Skeletal muscle tissue (tissue), 4 donors: ENCODE results near the gene NEUROG1. TPM values are rescaled to one million over a fixed set of nuclear protein-coding genes. Genes with fewer than 3 reads are reported as not detected.
"Not testable (repeated sequence)": the region's sequence is repeated elsewhere in the genome, so short reads cannot be mapped to it uniquely, and the experiment has no call there.

Experiments used
- H3K27ac ChIP-seq: one replicate; pipeline ENCODE4 v1.7.0; 2013; ENCODE audit warnings: mild to moderate bottlenecking, low read depth, low read length, inconsistent platforms
- H3K27me3 ChIP-seq, 3 donors: one replicate each; pipeline ENCODE4 v1.7.0; 2013; ENCODE audit warnings: low read length in 3 of 3; ENCODE audit not compliant: control insufficient read depth in 3 of 3, insufficient read depth in 3 of 3
- H3K36me3 ChIP-seq, 3 donors: one replicate each; pipeline ENCODE4 v1.7.0; 2013; ENCODE audit warnings: low read length in 3 of 3; ENCODE audit not compliant: control insufficient read depth in 3 of 3, insufficient read depth in 3 of 3
- H3K4me1 ChIP-seq, 3 donors: one replicate each; pipeline ENCODE4 v1.7.0; 2013; ENCODE audit warnings: low read length in 3 of 3, mild to moderate bottlenecking in 3 of 3; ENCODE audit not compliant: control insufficient read depth in 3 of 3, insufficient read depth in 3 of 3
- H3K4me3 ChIP-seq, 3 donors: one replicate each; pipeline ENCODE4 v1.7.0; 2013; ENCODE audit warnings: low read length in 3 of 3
- H3K9ac ChIP-seq, 3 donors: one replicate each; pipeline ENCODE4 v1.7.0; 2013; ENCODE audit warnings: low read length in 3 of 3, mild to moderate bottlenecking in 3 of 3, moderate library complexity in 2 of 3, low read depth in 1 of 3
- H3K9me3 ChIP-seq, 3 donors: one replicate each; pipeline ENCODE4 v1.7.0; 2013; ENCODE audit warnings: low read length in 3 of 3; ENCODE audit not compliant: control insufficient read depth in 3 of 3
- total RNA-seq: library from RNA; depleted of rRNA; stranded (reverse); fragments of >200 nt; gene quantifications from one replicate; pipeline ENCODE4 v1.2.3, GENCODE V29; 2014
- donor health status: Osteomylitis.

The NEUROG1 gene
- total RNA-seq, 1 donor from 2014 or later, result not detected

GRCh38 chr5:135502836-135503520 is 32.8 kb downstream of the NEUROG1 start:
- H3K4me3 ChIP-seq, result no peak overlapping the region
- H3K9me3 ChIP-seq, result no peaks in the 10 kb centered on the region
- no peaks in the 10 kb centered on the region for H3K36me3 ChIP-seq
- H3K27me3 ChIP-seq, result peaks cover 3 to 8% (median 3%) of the 10 kb centered on the region in 3 donors
- H3K9ac ChIP-seq, result no peak overlapping the region
- H3K4me1 ChIP-seq, result peaks cover 0 to 8% (median 2%) of the 10 kb centered on the region in 3 donors
- H3K27ac ChIP-seq, result no peak overlapping the region

GRCh38 chr5:135501965-135502364 is 33.8 kb downstream of the NEUROG1 start:
- H3K9ac ChIP-seq, result no peak overlapping the region
- peaks cover 3 to 7% (median 3%) of the 10 kb centered on the region in 3 donors for H3K27me3 ChIP-seq
- peaks cover 0 to 8% (median 2%) of the 10 kb centered on the region in 3 donors for H3K4me1 ChIP-seq
- H3K4me3 ChIP-seq, result no peak overlapping the region
- no peak overlapping the region for H3K27ac ChIP-seq
- no peaks in the 10 kb centered on the region for H3K9me3 ChIP-seq
- no peaks in the 10 kb centered on the region for H3K36me3 ChIP-seq

GRCh38 chr5:135498637-135498995 is 37.1 kb downstream of the NEUROG1 start:
- H3K9me3 ChIP-seq, result no peaks in the 10 kb centered on the region
- H3K36me3 ChIP-seq, result no peaks in the 10 kb centered on the region
- H3K27ac ChIP-seq, result no peak overlapping the region
- no peak overlapping the region for H3K9ac ChIP-seq
- H3K4me3 ChIP-seq, result no peak overlapping the region
- H3K4me1 ChIP-seq, result peaks cover 0 to 11% (median 2%) of the 10 kb centered on the region in 3 donors
- peaks cover 1 to 3% (median 2%) of the 10 kb centered on the region in 3 donors for H3K27me3 ChIP-seq

GRCh38 chr5:135497971-135498636 is 37.7 kb downstream of the NEUROG1 start:
- Histone ChIP-seq H3K4me1 (peaks cover 0 to 16% (median 2%) of the 10 kb centered on the region in 3 donors), H3K9me3 (no peaks in the 10 kb centered on the region), H3K27ac (no peak overlapping the region), H3K4me3 (no peak overlapping the region), H3K9ac (no peak overlapping the region), H3K36me3 (no peaks in the 10 kb centered on the region), H3K27me3 (peaks cover 2 to 3% (median 2%) of the 10 kb centered on the region in 3 donors)

GRCh38 chr5:135495531-135495930 is 40.2 kb downstream of the NEUROG1 start:
- not testable (repeated sequence) for H3K4me3 ChIP-seq, H3K27ac ChIP-seq, H3K9ac ChIP-seq, H3K36me3 ChIP-seq, H3K9me3 ChIP-seq
- H3K27me3 ChIP-seq, result peaks cover 7 to 24% (median 23%) of the 10 kb centered on the region in 3 donors
- peaks cover 0 to 18% (median 3%) of the 10 kb centered on the region in 3 donors for H3K4me1 ChIP-seq

GRCh38 chr5:135494196-135494595 is 41.6 kb downstream of the NEUROG1 start:
- Histone ChIP-seq H3K4me1 (peaks cover 12 to 31% (median 16%) of the 10 kb centered on the region in 3 donors), H3K9ac (no peak overlapping the region), H3K4me3 (no peak overlapping the region), H3K36me3 (no peaks in the 10 kb centered on the region), H3K27me3 (peaks cover 20 to 37% (median 37%) of the 10 kb centered on the region in 3 donors), H3K9me3 (no peaks in the 10 kb centered on the region), H3K27ac (no peak overlapping the region)

GRCh38 chr5:135493406-135494180 is 42.2 kb downstream of the NEUROG1 start:
- peaks cover 14 to 34% (median 20%) of the 10 kb centered on the region in 3 donors for H3K4me1 ChIP-seq
- no peak overlapping the region for H3K4me3 ChIP-seq
- H3K27ac ChIP-seq, result no peak overlapping the region
- no peak overlapping the region for H3K9ac ChIP-seq
- no peaks in the 10 kb centered on the region for H3K9me3 ChIP-seq
- H3K36me3 ChIP-seq, result no peaks in the 10 kb centered on the region
- peaks cover 26 to 43% (median 39%) of the 10 kb centered on the region in 3 donors for H3K27me3 ChIP-seq

GRCh38 chr5:135492319-135492626 is 43.5 kb downstream of the NEUROG1 start:
- H3K27me3 ChIP-seq, result peaks cover 39 to 56% (median 52%) of the 10 kb centered on the region in 3 donors
- no peaks in the 10 kb centered on the region for H3K36me3 ChIP-seq

GRCh38 chr5:135491552-135492318 is 44.0 kb downstream of the NEUROG1 start:
- no peaks in the 10 kb centered on the region for H3K9me3 ChIP-seq
- peaks cover 44 to 62% (median 57%) of the 10 kb centered on the region in 3 donors for H3K27me3 ChIP-seq
- H3K27ac ChIP-seq, result no peak overlapping the region
- no peak overlapping the region for H3K9ac ChIP-seq
- peaks cover 14 to 34% (median 18%) of the 10 kb centered on the region in 3 donors for H3K4me1 ChIP-seq
- no peak overlapping the region for H3K4me3 ChIP-seq
- H3K36me3 ChIP-seq, result no peaks in the 10 kb centered on the region

More at GRCh38 chr5:135492319-135492626, 43.5 kb downstream of the NEUROG1 start:
- Histone ChIP-seq H3K9me3 (no peaks in the 10 kb centered on the region), H3K9ac (no peak overlapping the region), H3K4me1 (peaks cover 14 to 34% (median 18%) of the 10 kb centered on the region in 3 donors), H3K4me3 (no peak overlapping the region), H3K27ac (no peak overlapping the region)
